ENCODE data around the gene ITK. TPM values are rescaled to one million over a fixed set of nuclear protein-coding genes. Genes with fewer than 3 reads are reported as not detected.

The ITK gene
- total RNA-seq, 1 donor from 2014 or later, result not detected

DNA sequence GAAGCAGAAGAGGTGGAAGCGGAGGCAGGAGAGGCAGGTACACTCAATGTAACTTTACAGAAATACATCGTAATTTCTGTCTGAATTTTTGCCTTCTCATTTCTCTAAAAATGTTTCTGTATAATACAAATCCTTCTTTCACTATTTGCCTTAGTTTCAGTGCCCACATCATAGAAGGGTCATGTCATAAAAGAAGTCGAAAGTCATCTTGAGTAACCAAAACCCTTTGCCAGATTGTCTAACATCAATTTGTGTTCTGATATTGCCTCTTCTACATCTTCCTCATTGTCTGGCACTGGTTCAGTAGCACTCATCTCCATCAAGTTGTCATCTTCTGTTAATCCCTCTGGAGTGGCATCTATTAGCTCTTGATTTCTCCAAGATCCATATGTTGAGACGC lies 79.1 kb downstream of the ITK start:
- TF ChIP-seq EZH2 (IDR thresholded peaks at IDR 0.05) (no peak), EZH2phosphoT487 (IDR thresholded peaks at IDR 0.05) (no peak)
- TF ChIP-seq, protein P1, sequence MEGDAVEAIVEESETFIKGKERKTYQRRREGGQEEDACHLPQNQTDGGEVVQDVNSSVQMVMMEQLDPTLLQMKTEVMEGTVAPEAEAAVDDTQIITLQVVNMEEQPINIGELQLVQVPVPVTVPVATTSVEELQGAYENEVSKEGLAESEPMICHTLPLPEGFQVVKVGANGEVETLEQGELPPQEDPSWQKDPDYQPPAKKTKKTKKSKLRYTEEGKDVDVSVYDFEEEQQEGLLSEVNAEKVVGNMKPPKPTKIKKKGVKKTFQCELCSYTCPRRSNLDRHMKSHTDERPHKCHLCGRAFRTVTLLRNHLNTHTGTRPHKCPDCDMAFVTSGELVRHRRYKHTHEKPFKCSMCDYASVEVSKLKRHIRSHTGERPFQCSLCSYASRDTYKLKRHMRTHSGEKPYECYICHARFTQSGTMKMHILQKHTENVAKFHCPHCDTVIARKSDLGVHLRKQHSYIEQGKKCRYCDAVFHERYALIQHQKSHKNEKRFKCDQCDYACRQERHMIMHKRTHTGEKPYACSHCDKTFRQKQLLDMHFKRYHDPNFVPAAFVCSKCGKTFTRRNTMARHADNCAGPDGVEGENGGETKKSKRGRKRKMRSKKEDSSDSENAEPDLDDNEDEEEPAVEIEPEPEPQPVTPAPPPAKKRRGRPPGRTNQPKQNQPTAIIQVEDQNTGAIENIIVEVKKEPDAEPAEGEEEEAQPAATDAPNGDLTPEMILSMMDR (IDR thresholded peaks at IDR 0.05), result no peak
- Histone ChIP-seq H3K27me3 (peaks cover 14% of the 10 kb centered on the region), H3K4me1 (no peaks in the 10 kb centered on the region), H3K9me3 (ENCODE audit: low read depth) (no peaks in the 10 kb centered on the region), H3K27ac (no peak overlapping the region), H3K36me3 (no peaks in the 10 kb centered on the region), H3K4me3 (no peak overlapping the region), H3K4me2 (no peak overlapping the region), H3F3A (ENCODE audit: low read depth) (no peaks in the 10 kb centered on the region), H3K9ac (no peak overlapping the region), H3K79me2 (ENCODE audit: low read depth) (no peaks in the 10 kb centered on the region), H4K20me1 (ENCODE audit: low read depth) (no peaks in the 10 kb centered on the region), H2AFZ (replicated peaks) (no peak overlapping the region)
- Mint-ChIP-seq H3K27me3 (ENCODE audit: insufficient read depth, low read depth) (peaks cover 4% of the 10 kb centered on the region), H3K27ac (no peak overlapping the region), H3K4me1 (no peaks in the 10 kb centered on the region), H3K4me3 (no peak overlapping the region), H3K36me3 (no peaks in the 10 kb centered on the region), H3K9me3 (peaks cover 5% of the 10 kb centered on the region)
- DNase-seq (ENCODE audit: low spot score), result no peak

DNA sequence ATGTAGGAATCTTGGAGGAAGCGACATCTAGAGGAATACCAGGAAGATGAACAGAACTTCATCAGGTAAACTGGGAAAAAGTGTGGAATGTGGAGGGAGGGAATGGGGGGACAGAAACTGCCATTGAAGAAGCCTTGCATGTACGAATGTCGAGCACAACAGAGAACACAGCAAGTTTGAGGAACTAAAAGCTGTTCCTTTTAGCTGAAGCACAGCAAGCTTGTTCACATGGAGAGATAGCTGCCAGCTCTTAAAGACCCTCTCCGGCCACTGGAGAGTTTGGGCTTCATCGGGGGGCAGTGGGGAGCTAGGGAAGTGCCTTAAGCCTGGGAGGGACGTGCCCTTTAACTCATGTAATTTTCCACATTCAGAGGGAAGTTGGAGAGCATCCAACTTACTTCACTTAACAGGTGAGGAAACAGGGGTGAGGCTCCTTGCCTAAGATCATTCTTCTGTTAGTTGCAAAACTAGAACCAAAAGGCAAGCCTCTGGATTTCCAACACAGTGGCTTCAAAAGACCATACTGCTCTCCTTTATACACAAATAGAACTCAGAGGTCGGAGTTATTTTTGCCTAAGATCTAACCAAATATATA lies 83.0 kb downstream of the ITK start:
- Histone ChIP-seq H3K36me3 (no peaks in the 10 kb centered on the region), H3K4me2 (no peak overlapping the region), H4K20me1 (ENCODE audit: low read depth) (peaks cover 22% of the 10 kb centered on the region), H3K27ac (no peak overlapping the region), H3F3A (ENCODE audit: low read depth) (no peaks in the 10 kb centered on the region), H2AFZ (replicated peaks) (no peak overlapping the region), H3K9ac (no peak overlapping the region), H3K9me3 (ENCODE audit: low read depth) (no peaks in the 10 kb centered on the region), H3K79me2 (ENCODE audit: low read depth) (peaks cover 22% of the 10 kb centered on the region), H3K4me3 (no peak overlapping the region), H3K4me1 (peaks cover 25% of the 10 kb centered on the region), H3K27me3 (peaks cover 23% of the 10 kb centered on the region)
- Mint-ChIP-seq H3K9me3 (no peaks in the 10 kb centered on the region), H3K4me1 (peaks cover 21% of the 10 kb centered on the region), H3K4me3 (no peak overlapping the region), H3K36me3 (no peaks in the 10 kb centered on the region), H3K27me3 (ENCODE audit: insufficient read depth, low read depth) (no peaks in the 10 kb centered on the region), H3K27ac (no peak overlapping the region)
- TF ChIP-seq, protein P1 (IDR thresholded peaks at IDR 0.05), result no peak
- no peak for TF ChIP-seq EZH2phosphoT487 (IDR thresholded peaks at IDR 0.05)
- TF ChIP-seq EZH2 (IDR thresholded peaks at IDR 0.05), result no peak
- DNase-seq (ENCODE audit: low spot score), result no peak

DNA sequence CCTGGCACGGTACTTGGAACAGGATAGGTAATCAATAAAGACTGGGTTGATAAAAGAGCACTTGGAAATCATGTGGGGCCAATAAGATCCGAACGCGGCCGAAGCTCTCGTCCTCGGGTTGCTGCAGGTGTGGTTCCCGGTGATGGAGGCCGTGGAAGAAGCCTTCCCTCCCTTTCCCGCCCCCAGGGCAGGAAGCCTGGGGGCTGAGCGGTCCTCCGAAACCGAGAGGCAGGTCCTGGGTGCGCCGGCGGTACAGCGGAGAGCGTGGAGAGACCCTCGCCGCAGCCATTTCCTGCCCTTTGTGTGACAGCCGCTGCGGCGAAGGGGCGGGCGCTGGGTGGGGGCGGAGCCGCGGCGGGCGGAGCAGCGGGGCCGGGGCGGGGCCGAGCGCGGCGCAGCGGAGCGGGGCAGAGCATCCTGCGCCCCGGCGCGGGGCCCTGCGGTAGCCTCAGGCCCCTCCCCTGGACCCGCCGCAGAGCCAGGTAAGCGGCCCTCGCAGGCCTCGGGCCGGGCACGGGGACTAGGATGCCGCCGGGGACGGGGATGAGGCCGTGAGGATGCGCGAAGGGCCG lies 85.2 kb downstream of the ITK start, which contains the start of gene CYFIP2:
Gene CYFIP2, plus strand, starts transcription at position 410 of the 572 bp plus-strand sequence. CDS start 19,239 bp downstream, outside the sequence.
- H3F3A ChIP-seq (ENCODE audit: low read depth), result no peaks in the 10 kb centered on the region
- Mint-ChIP-seq H3K27ac (peak within 1 kb of the TSS; percentile 92), H3K27me3 (ENCODE audit: insufficient read depth, low read depth) (no peaks in the 10 kb centered on the region), H3K4me1 (peaks cover 22% of the 10 kb centered on the region), H3K4me3 (peak within 1 kb of the TSS; percentile 95), H3K9me3 (no peaks in the 10 kb centered on the region), H3K36me3 (no peaks in the 10 kb centered on the region)
- peak; percentile 90 for DNase-seq (ENCODE audit: low spot score)
- peaks cover 33% of the 10 kb centered on the region for H3K4me1 ChIP-seq
- no peak within 1 kb of the TSS for H3K27ac ChIP-seq
- peaks cover 43% of the 10 kb centered on the region for H3K79me2 ChIP-seq (ENCODE audit: low read depth)
- peak within 1 kb of the TSS; percentile 97 for H2AFZ ChIP-seq (replicated peaks)
- H3K36me3 ChIP-seq, result no peaks in the 10 kb centered on the region
- peaks cover 42% of the 10 kb centered on the region for H4K20me1 ChIP-seq (ENCODE audit: low read depth)
- peak within 1 kb of the TSS; percentile 42 for H3K9ac ChIP-seq
- H3K9me3 ChIP-seq (ENCODE audit: low read depth), result no peaks in the 10 kb centered on the region
- peak within 1 kb of the TSS; percentile 95 for H3K4me3 ChIP-seq
- H3K27me3 ChIP-seq, result peaks cover 23% of the 10 kb centered on the region
- H3K4me2 ChIP-seq, result peak within 1 kb of the TSS; percentile 90
- TF ChIP-seq, protein P1 (IDR thresholded peaks at IDR 0.05), result no peak
- TF ChIP-seq EZH2phosphoT487 (IDR thresholded peaks at IDR 0.05) (no peak), EZH2 (IDR thresholded peaks at IDR 0.05) (no peak)
